ACC112 (cell line): ENCODE data around the gene ANKMY1.

Experiments used
- H2AFZ ChIP-seq: fragments of 200-600 bp; sonication (generic); one replicate; pipeline ENCODE4 v1.6.0; 2017; ENCODE audit warnings: antibody characterized with exemption, low read length; ENCODE audit not compliant: unreplicated experiment
- H3K27ac ChIP-seq: fragments of 200-600 bp; sonication (generic); 2 replicates; pipeline ENCODE4 v1.5.1; 2014; ENCODE audit warnings: low read depth, mild to moderate bottlenecking, antibody characterized with exemption, low read length, moderate library complexity
- H3K27me3 ChIP-seq: fragments of 200-600 bp; sonication (generic); 2 replicates; pipeline ENCODE4 v1.6.1; 2014; ENCODE audit warnings: mild to moderate bottlenecking, antibody characterized with exemption, low read length, moderate library complexity, mixed read lengths; ENCODE audit not compliant: insufficient read depth
- H3K36me3 ChIP-seq: fragments of 200-600 bp; sonication (generic); 2 replicates; pipeline ENCODE4 v1.6.1; 2016; ENCODE audit warnings: mild to moderate bottlenecking, antibody characterized with exemption, low read length, moderate library complexity, mixed read lengths; ENCODE audit not compliant: insufficient read depth
- H3K4me1 ChIP-seq: fragments of 200-600 bp; sonication (generic); one replicate; pipeline ENCODE4 v1.6.1; 2016; ENCODE audit warnings: low read length, mixed read lengths; ENCODE audit not compliant: insufficient read depth, unreplicated experiment, control insufficient read depth
- H3K4me3 ChIP-seq: fragments of 200-600 bp; sonication (generic); 2 replicates; pipeline ENCODE4 v1.5.1; 2014; ENCODE audit warnings: mild to moderate bottlenecking, low read depth, low read length
- H3K79me2 ChIP-seq: fragments of 200-600 bp; sonication (generic); one replicate; pipeline ENCODE4 v1.6.0; 2016; ENCODE audit warnings: low read length; ENCODE audit not compliant: control insufficient read depth, unreplicated experiment, insufficient read depth

ANKMY1 gene

DNA sequence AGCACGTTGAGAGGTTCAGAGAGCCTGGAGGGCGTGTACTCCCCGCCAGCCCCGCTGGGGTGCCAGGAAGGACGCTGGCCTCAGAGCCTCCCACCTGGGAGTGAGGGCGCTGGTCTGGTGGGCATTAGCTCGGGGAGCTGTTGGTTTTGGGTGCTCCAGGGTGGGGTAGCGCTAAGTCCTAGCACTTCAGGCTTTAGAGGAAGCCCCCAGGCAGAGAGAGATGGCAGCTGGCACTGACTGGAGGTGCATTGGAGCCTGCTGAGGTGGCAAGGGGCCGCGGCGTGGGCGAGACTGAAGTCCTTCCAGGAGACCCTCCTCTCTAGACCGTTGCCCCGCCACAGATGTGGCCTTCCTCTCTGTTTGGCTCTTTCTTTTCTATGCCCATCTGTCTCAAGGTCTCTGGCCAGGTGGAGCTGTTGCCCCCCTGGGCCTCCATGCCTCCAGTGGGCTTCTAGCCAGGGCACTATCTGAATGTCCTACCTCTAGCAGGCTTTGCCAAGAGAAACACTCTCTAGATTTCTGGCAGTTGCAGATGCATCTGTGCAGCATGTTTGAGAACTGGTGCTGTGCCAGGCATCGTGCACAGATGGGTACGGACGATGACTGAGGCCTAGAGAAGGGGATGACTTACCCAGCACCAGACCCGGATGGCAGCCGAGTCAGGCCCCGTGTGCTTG lies 35.4 kb upstream of the ANKMY1 start:
- Histone ChIP-seq H3K27me3 (no peaks in the 10 kb centered on the region), H3K27ac (no peak overlapping the region), H3K4me1 (peaks cover 6% of the 10 kb centered on the region), H3K36me3 (no peaks in the 10 kb centered on the region), H3K4me3 (no peak overlapping the region), H3K79me2 (peaks cover 16% of the 10 kb centered on the region), H2AFZ (no peak overlapping the region)

DNA sequence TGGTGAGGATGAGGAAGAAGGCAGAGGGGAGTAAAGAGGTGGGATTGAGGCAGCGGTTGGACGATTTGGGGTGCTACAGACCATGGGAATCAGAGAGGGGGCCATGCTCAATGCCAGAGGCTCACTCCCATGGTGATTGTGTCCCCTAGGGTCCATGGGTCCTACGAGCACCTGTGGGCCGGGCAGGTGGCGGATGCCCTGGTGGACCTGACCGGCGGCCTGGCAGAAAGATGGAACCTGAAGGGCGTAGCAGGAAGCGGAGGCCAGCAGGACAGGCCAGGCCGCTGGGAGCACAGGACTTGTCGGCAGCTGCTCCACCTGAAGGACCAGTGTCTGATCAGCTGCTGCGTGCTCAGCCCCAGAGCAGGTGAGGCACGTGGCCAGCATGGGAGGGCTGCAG lies 34.0 kb upstream of the ANKMY1 start:
- H2AFZ ChIP-seq, result no peak overlapping the region
- no peak overlapping the region for H3K4me3 ChIP-seq
- peaks cover 28% of the 10 kb centered on the region for H3K79me2 ChIP-seq
- H3K27ac ChIP-seq, result no peak overlapping the region
- H3K36me3 ChIP-seq, result no peaks in the 10 kb centered on the region
- no peaks in the 10 kb centered on the region for H3K27me3 ChIP-seq
- H3K4me1 ChIP-seq, result peaks cover 13% of the 10 kb centered on the region

DNA sequence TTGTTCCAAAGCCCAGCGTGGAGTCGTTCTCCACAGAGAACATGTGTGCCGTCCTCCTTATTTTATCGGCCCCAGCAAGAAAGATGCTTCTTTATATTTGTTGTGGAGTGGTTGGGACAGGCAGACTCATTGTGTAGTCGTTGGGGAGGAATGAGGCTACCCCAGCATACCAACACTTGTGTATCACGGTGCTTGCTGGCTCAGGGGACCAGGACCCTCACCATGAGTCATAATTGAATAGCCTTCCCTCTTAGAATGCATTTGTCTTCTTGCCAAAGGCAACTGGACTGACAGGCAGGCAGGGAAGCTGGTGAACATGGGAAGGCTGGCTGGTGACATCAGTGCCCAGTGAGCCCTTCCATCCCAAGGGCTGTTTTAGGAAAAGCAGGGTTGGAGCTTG lies 33.4 kb upstream of the ANKMY1 start:
- Histone ChIP-seq H3K4me1 (peaks cover 13% of the 10 kb centered on the region), H3K4me3 (no peak overlapping the region), H3K27ac (no peak overlapping the region), H3K79me2 (peaks cover 28% of the 10 kb centered on the region), H3K36me3 (no peaks in the 10 kb centered on the region), H3K27me3 (no peaks in the 10 kb centered on the region), H2AFZ (no peak overlapping the region)

DNA sequence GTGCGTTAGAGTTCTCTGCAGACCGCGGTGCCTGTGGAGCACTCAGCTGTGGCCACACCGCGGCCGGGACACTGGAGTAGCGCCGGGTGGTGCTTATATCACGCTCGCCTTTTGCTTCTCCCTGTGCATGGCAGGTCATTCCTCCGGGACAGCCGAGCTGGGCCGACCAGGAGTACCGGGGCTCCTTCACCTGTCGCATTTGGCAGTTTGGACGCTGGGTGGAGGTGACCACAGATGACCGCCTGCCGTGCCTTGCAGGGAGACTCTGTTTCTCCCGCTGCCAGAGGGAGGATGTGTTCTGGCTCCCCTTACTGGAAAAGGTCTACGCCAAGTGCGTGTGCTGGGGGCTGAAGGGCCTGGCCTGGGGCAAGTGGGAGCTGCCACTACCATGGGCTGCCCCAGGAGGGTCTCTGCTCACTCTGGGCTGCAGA lies 32.9 kb upstream of the ANKMY1 start:
- Histone ChIP-seq H3K4me3 (no peak overlapping the region), H2AFZ (no peak overlapping the region), H3K4me1 (peaks cover 13% of the 10 kb centered on the region), H3K79me2 (peaks cover 32% of the 10 kb centered on the region), H3K27ac (no peak overlapping the region), H3K27me3 (no peaks in the 10 kb centered on the region), H3K36me3 (no peaks in the 10 kb centered on the region)

DNA sequence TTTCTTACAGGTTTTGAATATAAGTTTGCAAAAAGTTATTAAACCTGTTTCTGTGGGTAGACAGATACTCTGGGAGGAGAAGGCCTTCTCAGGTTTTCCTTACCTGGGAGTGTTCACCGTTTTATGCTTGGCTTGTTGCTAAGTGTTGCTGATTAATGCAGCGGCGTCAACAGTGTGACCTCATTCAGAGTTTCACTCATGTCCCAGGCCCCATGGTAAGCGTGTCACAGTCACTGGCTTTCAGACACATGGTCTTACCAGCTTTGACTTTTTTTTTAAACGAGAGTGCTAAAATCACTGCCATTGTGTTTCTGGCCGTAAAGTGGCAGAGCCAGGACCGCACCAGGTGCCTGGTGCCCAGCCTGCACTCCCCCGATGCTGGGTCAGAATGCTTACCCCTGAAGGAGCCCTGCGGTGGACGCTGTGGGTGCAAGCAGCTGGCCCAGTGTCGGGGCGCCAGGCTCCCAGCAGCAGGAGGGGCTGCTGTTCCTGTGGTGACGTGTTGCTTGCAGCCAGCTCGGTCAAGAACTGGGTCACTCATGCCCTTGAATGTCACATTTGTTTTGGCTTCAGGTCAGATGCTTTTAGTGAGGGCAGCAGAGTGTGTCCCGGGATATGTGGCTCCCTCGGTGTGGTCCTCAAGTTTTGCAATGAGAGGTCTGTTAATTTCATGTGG lies 32.2 kb upstream of the ANKMY1 start:
- H2AFZ ChIP-seq, result no peak overlapping the region
- H3K4me1 ChIP-seq, result peaks cover 18% of the 10 kb centered on the region
- peaks cover 39% of the 10 kb centered on the region for H3K79me2 ChIP-seq
- H3K4me3 ChIP-seq, result no peak overlapping the region
- H3K36me3 ChIP-seq, result no peaks in the 10 kb centered on the region
- no peaks in the 10 kb centered on the region for H3K27me3 ChIP-seq
- no peak overlapping the region for H3K27ac ChIP-seq

DNA sequence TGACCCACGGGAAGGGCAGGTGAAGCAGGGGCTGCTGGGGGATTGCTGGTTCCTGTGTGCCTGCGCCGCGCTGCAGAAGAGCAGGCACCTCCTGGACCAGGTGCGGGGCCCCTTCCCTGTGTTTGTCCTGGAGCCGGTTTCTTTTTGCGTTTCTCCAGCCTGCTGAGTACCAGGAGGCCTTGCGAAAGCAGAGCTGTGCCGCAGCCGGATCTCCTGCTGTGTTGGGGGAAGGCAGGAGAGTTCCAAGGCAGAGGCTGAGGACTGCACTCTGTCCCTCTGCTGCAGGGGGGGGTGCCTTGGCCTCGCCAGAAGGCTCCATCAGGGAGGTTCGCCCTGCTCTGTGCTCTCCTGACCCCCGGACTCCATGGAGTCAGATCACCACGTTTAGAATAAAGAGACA lies 31.6 kb upstream of the ANKMY1 start:
- peaks cover 24% of the 10 kb centered on the region for H3K4me1 ChIP-seq
- H3K4me3 ChIP-seq, result no peak overlapping the region
- no peaks in the 10 kb centered on the region for H3K36me3 ChIP-seq
- H3K27ac ChIP-seq, result no peak overlapping the region
- H3K79me2 ChIP-seq, result peaks cover 45% of the 10 kb centered on the region
- H2AFZ ChIP-seq, result no peak overlapping the region
- no peaks in the 10 kb centered on the region for H3K27me3 ChIP-seq

DNA sequence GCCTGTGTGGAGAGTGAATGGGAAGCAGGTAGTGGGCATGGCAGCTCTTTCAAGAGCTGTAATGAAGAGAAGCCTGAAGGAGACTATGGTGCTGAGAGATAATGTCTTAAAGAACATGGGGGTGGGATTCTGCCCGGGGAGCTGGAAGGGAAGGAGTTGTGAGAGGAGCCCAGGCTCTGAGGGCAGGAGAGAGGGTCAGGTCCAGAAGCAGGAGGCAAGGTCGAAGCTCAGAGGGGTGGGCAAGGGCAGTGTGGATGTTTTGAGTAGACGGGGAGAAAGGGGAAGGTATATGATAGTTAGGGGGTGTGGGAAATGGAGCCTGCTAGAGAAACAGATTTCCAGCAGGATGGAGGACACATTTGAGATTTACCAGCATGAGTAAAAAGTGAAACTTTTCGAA lies 30.9 kb upstream of the ANKMY1 start:
- Histone ChIP-seq H2AFZ (no peak overlapping the region), H3K79me2 (peaks cover 47% of the 10 kb centered on the region), H3K4me3 (no peak overlapping the region; the same call in 1 of the 2 replicates), H3K4me1 (peaks cover 27% of the 10 kb centered on the region), H3K36me3 (no peaks in the 10 kb centered on the region), H3K27ac (no peak overlapping the region), H3K27me3 (no peaks in the 10 kb centered on the region)

DNA sequence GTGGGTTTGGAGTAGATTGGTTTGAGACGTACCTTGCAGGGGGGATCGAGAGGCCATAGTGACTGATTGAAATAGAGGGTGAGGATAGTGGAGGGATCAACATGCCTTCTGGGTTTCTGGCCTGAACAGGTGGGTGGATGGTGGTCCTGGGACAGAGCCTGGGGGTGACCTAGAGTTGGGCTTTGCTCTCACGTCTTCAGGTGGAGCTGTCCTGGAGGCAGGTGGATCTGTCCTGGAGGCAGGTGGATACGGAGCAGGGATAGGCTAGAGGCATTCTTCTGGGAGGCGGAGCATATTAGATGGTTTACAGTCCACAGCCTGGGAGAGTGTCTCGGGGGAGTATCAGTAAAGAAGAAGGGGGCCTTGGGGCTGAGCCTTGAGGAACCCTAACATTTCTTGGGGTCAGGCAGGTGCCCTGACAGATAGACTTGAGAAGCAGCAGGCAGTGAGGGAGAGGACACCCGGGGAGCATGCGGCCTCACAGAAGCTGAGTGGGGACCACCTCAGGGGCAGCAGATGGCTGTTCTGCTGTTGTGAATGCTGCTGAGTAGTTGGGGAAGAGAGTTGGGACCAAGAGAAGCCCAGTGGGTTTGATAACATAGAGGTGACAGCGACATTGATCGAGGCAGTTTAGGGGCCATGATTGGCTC lies 30.3 kb upstream of the ANKMY1 start:
- Histone ChIP-seq H3K36me3 (no peaks in the 10 kb centered on the region), H3K79me2 (peaks cover 53% of the 10 kb centered on the region), H3K27ac (no peak overlapping the region), H2AFZ (no peak overlapping the region), H3K4me3 (peak overlapping the region; percentile 89), H3K4me1 (peaks cover 33% of the 10 kb centered on the region), H3K27me3 (no peaks in the 10 kb centered on the region)

DNA sequence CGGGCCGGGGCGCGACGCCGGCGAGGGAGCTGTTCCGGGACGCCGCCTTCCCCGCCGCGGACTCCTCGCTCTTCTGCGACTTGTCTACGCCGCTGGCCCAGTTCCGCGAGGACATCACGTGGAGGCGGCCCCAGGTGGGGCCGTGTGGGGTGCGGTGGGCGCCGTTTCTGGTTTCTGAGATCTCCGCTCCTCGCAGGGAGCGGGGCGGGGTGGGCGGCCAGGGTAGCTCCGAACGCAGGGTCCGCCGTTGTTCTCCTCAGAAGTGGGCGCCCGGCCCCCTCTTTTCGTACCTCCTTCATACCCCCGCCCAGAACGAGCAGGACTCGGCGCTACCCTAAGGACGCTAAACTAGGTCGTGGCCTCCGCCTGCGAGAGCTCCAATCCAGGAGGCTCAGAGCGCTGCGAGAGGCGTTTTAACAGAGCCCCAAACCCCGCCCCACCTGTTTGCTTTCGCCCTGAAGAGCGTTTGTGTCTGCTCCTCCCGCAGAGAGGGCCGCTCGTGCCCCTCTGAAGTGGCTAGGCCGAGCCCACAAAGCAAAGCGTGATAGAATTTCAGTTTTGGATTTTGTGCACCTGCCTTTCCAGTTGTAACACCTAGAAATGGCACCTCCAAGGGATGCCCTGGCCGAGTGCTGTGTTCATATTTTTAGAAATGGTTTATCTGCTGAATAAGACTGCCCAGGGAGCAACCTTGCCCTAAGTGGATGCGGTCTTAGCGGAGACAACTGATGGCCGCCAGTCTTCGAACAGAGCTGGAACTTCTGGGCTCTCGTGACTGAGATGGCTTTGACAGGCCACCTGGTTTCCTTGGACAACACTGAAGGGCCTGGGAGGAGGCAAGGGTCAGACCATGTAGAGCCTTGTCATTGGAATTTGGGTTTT lies 29.4 kb upstream of the ANKMY1 start:
- H3K4me1 ChIP-seq, result peaks cover 42% of the 10 kb centered on the region
- peak overlapping the region; percentile 89 for H3K4me3 ChIP-seq
- H3K27ac ChIP-seq, result no peak overlapping the region
- H3K79me2 ChIP-seq, result peaks cover 60% of the 10 kb centered on the region
- H3K36me3 ChIP-seq, result no peaks in the 10 kb centered on the region
- no peaks in the 10 kb centered on the region for H3K27me3 ChIP-seq
- H2AFZ ChIP-seq, result peak overlapping the region; percentile 50

DNA sequence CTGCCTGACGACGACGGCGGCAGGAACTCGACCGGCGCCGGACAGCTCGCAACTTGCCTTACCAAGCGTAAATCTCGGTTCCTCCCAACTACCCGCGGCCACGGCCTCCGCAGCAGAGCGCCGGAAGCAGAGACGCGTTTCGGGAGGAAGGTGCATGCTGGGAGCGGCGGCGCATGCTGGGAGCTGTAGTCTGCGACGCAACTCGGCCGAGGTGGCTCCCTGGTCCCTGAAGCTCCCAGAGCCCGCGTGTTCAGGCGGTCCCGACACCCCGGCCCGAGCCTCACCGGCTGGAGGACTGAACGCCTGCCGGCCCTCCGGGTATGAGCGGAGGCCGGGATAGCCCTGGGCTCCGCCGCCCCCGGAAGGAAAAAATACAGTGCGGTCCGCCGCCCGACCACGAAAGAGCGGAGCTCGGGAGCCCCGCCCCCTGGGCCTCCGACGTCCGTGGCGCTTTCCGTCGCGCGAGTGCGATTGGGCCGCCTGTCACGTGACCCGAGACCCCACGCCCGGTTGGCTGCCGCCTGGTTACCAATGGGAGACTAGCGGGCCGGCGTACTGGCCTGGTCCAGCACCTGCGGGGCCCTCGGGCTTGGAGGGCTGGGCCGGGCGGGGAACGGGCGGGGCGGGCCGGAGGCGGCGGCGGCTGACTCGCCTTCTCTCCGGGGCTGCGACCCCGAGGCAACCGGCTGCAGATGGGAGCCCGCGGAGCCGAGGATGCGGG lies 28.6 kb upstream of the ANKMY1 start, which contains the start of gene CAPN10:
TSS of gene CAPN10 (plus strand) at position 537 of the 721 bp plus-strand sequence. CDS start at position 715, 178 bp downstream.
- Histone ChIP-seq H3K27ac (peak within 1 kb of the TSS; percentile 76), H2AFZ (peak within 1 kb of the TSS; percentile 92), H3K79me2 (peaks cover 60% of the 10 kb centered on the region), H3K36me3 (no peaks in the 10 kb centered on the region), H3K4me1 (peaks cover 41% of the 10 kb centered on the region), H3K4me3 (peak within 1 kb of the TSS; percentile 89), H3K27me3 (no peaks in the 10 kb centered on the region)
